GM10266 (cell line): ENCODE measurements around the gene PSTPIP1.

ENCODE experiments used
- DNase-seq: peaks from one replicate; pipeline ENCODE4 v3.0.0; 2012; ENCODE audit errors: extremely low spot score
- TF ChIP-seq, protein P1 (sequence below): IDR thresholded peaks from 2 replicates; pipeline ENCODE4 v1.5.1; 2012; ENCODE audit warnings: mild to moderate bottlenecking, low read depth; ENCODE audit not compliant: control insufficient read depth, insufficient read depth; ENCODE audit errors: missing control alignments

The PSTPIP1 gene

DNA sequence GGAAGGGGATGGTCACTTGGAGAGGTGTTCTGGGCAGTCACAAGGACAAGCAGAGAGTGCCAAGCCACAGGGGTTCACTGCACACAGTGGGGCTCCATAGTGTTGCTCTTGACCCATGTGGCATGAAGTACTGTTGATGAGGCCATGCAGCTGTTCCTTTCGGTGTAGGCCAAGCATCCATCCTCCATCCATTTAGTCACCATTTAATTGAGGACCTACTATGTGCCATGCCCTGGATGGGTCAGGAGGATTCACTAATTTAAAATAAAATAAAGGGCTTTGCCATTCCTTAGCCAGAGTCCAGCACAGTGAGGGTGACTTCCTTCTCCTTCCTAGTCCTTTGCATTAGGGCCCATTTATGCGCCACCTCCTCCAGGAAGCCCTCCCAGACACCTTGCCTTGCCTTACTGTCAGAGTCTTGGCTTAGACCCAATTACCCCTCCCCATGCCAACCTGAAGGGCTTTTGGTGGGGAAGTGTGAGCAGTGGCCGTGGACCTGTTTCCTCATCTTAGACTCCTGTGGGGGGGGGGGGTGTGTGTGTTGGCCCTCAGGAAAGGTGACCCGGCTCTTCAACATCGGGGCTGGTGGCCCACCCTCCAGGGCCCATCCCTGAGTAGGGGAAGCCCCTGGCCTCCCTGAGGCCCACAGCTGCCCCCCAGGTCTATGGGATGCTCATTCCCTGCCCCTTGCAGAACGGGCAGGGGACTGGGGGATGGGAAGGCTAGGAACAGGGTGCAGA is 25.6 kb downstream of the PSTPIP1 start:
- no peak for DNase-seq
- TF ChIP-seq, protein P1, sequence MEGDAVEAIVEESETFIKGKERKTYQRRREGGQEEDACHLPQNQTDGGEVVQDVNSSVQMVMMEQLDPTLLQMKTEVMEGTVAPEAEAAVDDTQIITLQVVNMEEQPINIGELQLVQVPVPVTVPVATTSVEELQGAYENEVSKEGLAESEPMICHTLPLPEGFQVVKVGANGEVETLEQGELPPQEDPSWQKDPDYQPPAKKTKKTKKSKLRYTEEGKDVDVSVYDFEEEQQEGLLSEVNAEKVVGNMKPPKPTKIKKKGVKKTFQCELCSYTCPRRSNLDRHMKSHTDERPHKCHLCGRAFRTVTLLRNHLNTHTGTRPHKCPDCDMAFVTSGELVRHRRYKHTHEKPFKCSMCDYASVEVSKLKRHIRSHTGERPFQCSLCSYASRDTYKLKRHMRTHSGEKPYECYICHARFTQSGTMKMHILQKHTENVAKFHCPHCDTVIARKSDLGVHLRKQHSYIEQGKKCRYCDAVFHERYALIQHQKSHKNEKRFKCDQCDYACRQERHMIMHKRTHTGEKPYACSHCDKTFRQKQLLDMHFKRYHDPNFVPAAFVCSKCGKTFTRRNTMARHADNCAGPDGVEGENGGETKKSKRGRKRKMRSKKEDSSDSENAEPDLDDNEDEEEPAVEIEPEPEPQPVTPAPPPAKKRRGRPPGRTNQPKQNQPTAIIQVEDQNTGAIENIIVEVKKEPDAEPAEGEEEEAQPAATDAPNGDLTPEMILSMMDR: no peak

DNA sequence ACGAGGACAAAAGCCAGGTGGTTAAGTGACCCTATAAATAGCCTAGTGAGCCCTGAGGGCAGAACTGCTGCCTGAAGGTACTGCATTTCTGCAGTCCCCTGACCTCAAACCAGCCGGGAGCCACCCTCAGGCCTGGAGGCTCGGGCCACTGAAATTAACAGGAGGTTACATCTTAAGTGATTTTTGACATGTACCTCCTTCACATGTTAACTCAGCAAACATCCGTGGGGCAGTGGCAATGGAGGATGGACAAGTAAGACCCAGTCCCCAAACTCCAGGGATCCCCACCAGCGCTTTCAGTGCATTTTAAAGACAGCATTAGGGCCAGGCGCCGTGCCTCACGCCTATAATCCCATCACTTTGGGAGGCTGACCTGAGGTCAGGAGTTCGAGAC is 26.2 kb downstream of the PSTPIP1 start:
- DNase-seq: no peak
- TF ChIP-seq, protein P1: no peak

DNA sequence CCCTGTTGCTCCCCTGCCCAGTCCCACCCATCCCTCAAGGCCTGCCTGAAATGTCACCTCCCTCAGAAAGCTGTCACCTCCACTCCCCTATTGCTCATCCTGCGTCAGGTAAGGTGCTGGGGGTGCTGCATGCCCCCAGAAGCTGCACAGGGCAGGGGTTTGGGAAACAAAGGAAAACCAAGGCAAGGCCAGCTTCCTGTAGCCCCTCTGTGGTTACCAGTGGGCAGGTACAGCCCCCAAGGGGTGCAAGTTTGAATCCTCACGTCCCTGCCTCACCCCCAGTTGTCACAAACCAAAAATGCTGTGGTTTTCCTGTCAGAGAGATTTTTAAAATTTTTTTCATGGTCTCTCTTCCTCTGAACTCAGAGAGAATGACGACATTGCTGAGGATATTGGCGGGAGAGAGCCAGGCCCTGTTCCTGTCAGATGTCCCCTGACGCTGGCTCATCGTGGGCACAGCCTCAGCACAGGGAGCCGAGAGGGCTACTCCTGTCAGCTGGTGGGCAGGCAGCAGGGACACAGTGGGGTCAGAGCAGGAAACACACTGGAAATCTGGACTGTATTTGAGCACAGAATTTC is 27.0 kb downstream of the PSTPIP1 start:
- TF ChIP-seq, protein P1: no peak
- DNase-seq: peak; percentile 59

DNA sequence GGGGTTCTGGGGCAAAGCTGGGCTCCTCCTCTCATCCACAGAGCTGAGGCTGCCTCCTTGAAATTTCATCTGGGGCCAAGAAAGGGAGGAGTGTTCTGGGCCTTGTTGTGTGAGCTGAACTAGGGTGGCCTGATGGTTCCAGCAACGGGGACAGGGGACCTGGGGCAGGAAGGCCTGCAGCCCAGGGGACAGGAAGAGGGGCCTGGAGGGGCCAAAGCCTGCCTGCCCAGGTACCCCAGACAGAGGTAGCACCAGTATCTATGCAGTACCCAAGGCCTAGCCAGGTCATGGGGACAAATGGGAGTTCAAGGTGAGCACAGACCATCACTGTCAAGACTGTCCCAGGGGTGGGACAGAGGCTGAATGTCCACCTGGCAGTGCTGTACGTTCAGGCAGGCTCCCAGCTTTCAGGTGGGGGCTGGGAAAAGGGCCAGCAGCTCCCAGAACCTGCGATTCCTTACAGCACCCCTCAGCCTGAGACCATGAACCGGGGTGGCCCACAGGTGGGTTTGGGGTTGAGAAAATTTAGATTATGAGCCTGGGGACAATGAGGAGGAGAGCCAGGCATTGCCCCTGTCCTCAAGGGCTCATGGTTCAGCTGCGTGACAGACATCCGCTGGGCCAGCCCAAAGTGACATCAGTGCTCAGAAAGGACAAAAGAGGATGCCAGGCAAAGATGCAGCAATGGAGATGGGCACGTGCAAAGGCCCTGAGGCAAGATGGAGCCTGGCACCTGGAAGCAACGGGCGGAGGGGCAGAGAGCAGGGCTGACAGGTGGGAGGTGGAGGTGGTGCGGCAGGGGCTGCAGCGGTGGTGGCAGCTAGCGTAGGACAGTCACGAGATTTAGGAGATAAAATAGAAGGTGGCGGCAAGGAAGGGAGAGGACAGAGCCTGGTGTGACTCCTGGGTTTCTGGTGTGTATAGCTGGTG is 28.0 kb downstream of the PSTPIP1 start:
- TF ChIP-seq, protein P1: no peak
- no peak for DNase-seq

DNA sequence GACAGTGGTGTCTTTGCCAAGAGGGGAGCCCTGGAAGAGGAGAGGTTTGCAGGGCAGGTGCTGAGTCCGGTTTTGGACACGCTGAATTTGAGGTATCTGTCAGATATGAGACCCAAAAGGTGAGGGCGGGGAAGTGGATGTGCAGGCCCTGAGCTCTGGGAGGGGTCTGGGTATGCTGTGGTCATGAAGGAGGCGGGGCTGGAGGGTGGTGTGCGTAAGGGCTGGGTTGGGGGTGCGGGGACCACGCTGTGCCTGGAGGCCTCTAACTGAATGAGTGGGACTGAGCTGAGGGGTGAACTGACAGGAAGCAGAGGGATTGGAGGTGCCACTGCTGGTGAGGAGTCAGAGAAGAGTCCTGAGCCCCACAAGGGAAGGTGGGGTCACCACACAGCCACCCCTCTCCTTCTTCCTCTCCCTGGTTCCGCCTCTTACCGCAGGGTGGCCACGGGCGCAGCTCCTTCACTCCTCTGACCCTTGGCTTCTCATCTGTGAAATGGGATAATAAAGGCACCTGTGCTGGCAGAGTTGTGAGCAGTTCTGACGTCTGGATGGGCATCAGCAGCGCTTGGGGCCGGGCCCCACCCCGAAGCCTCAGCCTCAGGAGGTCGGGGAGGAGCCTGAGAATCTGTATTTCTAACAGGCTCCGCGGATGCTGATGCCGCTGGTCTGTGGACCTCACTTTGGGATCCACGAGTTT is 28.8 kb downstream of the PSTPIP1 start:
- no peak for DNase-seq
- TF ChIP-seq, protein P1: no peak

DNA sequence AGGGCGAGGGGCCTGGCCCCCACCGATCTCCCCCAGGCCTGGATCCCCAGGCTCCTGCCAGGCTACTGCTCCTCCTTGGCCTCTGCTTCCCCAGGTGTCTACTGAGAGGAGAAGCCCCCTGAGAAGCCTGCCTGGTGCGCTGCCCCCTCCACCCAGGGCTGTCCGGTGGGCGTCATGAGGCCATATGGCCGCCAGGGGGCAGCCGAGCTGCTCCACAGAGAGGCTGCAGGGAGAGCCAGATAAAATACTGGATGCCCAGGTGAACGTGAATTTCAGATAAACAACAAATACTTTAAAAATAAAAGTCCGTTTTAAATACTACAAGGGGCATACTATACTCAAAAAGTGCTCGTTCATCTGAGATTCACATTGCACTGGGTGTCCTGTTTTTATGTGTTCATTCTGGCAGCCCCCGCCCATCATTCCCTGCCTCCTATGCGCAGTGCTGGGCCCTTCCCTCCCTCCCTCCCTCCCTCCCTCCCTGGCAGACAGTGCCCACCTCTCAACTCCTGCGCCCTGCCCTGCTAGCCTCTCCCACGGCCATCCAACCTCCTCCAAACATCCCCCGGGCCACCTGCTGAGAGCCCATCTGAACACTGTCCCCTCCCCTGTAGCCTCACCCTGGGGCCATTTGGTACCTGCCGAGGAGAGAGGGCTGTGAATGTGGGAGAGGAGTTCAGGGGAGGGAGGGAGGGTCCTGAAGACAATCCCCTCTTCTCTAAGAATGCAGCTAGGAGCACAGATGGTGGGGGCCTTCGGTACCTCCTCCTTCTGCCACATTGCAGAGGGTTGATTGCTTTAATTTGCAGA is 29.6 kb downstream of the PSTPIP1 start:
- TF ChIP-seq, protein P1: peak; percentile 86
- DNase-seq: peak; percentile 84
